Stimulated activated CD4-positive, alpha-beta T cell treated with anti-CD3 and anti-CD28 coated beads, Interleukin-4, amount 100 ng/mL, for 48 hours (primary cell): ENCODE results near the gene TBC1D2B.

ENCODE experiments used
- DNase-seq, 2 donors: peaks; one replicate each; pipeline ENCODE4 v3.0.0-alpha.2; 2020; ENCODE audit warnings: low read depth in 2 of 2

Gene TBC1D2B

GRCh38 chr15:77945566-77945965 is 131.9 kb downstream of the TBC1D2B start:
- no peak for DNase-seq
